NCI-H748 (cell line): ENCODE results near the gene ADARB2.

Source experiments
- DNase-seq: peaks from one replicate; lab custom pipeline; 2025; ENCODE audit not compliant: unreplicated experiment; lab: John Stamatoyannopoulos, UW

Gene ADARB2

GRCh38 chr10:1152386-1153250 is 584.7 kb downstream of the ADARB2 start:
- DNase-seq = no peak

GRCh38 chr10:1151076-1152033 is 586.0 kb downstream of the ADARB2 start:
- DNase-seq = no peak

GRCh38 chr10:1150638-1150955 is 586.7 kb downstream of the ADARB2 start:
- DNase-seq = no peak

GRCh38 chr10:1149793-1150637 is 587.3 kb downstream of the ADARB2 start:
- no peak for DNase-seq

GRCh38 chr10:1148855-1149605 is 588.3 kb downstream of the ADARB2 start:
- DNase-seq = no peak

GRCh38 chr10:1147810-1148209 is 589.5 kb downstream of the ADARB2 start:
- DNase-seq = no peak

- no peak for DNase-seq
Observed at GRCh38 chr10:1142596-1142995, 594.7 kb downstream of the ADARB2 start.

GRCh38 chr10:1141701-1142100 is 595.6 kb downstream of the ADARB2 start:
- no peak for DNase-seq

GRCh38 chr10:1141261-1141660 is 596.1 kb downstream of the ADARB2 start:
- no peak for DNase-seq

GRCh38 chr10:1138529-1138928 is 598.8 kb downstream of the ADARB2 start:
- DNase-seq = no peak

- DNase-seq = no peak
Observed at GRCh38 chr10:1137499-1138163, 599.7 kb downstream of the ADARB2 start.

- DNase-seq = no peak
Observed at GRCh38 chr10:1136268-1136667, 601.1 kb downstream of the ADARB2 start.

GRCh38 chr10:1134156-1134555 is 603.2 kb downstream of the ADARB2 start:
- DNase-seq = no peak

GRCh38 chr10:1133495-1134045 is 603.8 kb downstream of the ADARB2 start:
- no peak for DNase-seq

- DNase-seq = no peak
Observed at GRCh38 chr10:1132584-1132983, 604.7 kb downstream of the ADARB2 start.

- DNase-seq = no peak
Observed at GRCh38 chr10:1130995-1131790, 606.1 kb downstream of the ADARB2 start.

GRCh38 chr10:1130226-1130625 is 607.1 kb downstream of the ADARB2 start:
- no peak for DNase-seq

GRCh38 chr10:1128649-1129048 is 608.7 kb downstream of the ADARB2 start:
- no peak for DNase-seq

GRCh38 chr10:1128115-1128514 is 609.2 kb downstream of the ADARB2 start:
- no peak for DNase-seq
